Subcutaneous adipose tissue (tissue), 4 donors: Measurements from ENCODE around the gene DAPK1. TPM values are rescaled to one million over a fixed set of nuclear protein-coding genes. Genes with fewer than 3 reads are reported as not detected.

Experiments used
- total RNA-seq, 4 donors: library from RNA; depleted of rRNA; stranded (reverse); fragments of >200 nt; gene quantifications; one replicate each; pipeline ENCODE4 v1.1.0, GENCODE V29; 2016
- TF ChIP-seq, protein P1 (sequence below): fragments of 450-650 bp; IDR thresholded peaks from one replicate; pipeline ENCODE4 v1.5.1; 2016; ENCODE audit warnings: low read depth, mild to moderate bottlenecking, control low read depth, antibody characterized with exemption, moderate library complexity

The DAPK1 gene
- total RNA-seq, 4 donors from 2014 or later, result 29.5 to 63.2 (median 43.4) TPM

DNA sequence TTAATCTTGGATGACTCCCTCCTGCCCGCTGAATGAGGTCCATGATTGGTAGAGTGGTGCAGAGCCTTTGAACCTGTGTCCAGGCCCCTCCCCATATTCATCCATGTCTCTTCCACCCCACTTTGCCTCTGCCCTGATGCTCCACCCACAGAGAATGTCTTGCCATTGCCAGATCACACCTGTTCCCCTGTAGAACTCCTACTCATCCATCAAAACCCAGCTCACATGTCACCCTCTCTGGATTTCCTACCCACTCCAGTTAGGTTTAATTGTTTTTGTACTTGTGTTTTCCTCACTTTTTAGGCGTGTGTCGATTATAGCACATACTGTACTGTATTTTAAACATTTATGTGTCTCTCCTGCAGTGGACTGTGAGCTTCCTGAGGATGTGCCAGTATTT lies 121.3 kb downstream of the DAPK1 start:
- TF ChIP-seq, protein P1, sequence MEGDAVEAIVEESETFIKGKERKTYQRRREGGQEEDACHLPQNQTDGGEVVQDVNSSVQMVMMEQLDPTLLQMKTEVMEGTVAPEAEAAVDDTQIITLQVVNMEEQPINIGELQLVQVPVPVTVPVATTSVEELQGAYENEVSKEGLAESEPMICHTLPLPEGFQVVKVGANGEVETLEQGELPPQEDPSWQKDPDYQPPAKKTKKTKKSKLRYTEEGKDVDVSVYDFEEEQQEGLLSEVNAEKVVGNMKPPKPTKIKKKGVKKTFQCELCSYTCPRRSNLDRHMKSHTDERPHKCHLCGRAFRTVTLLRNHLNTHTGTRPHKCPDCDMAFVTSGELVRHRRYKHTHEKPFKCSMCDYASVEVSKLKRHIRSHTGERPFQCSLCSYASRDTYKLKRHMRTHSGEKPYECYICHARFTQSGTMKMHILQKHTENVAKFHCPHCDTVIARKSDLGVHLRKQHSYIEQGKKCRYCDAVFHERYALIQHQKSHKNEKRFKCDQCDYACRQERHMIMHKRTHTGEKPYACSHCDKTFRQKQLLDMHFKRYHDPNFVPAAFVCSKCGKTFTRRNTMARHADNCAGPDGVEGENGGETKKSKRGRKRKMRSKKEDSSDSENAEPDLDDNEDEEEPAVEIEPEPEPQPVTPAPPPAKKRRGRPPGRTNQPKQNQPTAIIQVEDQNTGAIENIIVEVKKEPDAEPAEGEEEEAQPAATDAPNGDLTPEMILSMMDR, result no peak

DNA sequence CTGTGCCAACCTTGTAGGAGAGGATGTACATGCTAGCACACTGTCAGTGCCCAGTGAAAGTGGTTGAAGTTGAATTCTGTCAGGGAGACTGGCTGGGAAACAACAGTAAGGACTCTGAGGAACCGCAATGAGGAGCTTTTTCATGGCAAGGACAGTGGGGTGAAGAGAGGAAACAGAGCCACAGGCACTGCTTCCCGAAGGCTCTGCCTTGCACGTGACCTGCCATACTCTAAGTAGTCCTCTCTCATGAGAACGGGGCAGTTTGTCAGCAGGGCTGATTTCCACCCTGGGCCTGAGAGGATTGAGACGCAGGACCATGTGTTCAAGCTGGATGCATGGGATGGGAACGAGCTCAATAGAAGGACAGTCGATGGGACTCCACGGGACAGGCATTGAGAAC lies 121.7 kb downstream of the DAPK1 start:
- TF ChIP-seq, protein P1, result no peak

DNA sequence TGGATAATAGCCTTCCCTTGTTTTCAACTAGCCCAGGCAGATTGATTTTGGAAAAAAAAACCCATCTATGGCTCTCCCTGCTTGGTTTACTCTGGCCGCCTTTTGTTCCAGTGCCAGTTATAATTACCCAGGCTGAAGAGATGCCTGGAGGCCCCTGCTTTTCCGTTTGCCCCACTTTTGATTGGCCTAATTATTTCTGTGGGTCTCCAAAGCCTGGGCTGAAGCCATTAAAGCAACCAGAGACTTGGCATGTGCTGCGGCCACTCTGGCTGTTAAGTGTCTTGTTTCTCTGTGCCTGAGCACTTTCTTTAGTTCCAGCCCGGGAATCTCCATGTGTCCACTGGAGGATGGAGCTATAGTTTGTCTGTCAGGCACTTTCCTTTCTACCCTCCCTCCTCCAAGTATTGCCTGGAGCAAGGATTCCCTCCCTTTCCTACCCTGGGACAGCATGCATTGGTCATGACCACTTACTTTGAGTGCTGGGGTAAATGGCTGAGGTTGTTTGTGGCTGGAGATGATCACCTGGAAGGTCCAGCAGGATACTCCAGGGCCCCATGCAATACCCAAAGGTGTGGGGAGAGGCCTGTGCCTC lies 123.2 kb downstream of the DAPK1 start:
- TF ChIP-seq, protein P1, result no peak

DNA sequence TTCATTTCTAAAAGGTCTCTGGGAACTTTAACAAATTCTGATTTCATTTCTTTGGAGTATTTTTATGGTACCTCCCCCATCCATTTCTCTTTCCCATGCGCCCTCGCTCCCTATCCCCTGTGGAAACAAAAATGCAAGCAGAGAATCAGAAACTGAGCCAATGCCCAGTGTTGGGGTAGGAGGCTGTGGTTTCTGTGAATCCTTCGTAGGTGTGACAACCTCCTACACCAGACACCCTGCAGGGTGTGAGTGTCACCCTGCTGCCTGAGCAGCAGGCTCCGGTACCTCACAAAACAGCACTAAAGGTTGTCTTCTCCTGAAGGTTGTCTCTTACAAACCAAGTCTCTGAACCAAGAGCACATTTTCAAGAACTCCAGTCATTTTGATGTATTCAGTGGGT lies 124.4 kb downstream of the DAPK1 start:
- TF ChIP-seq, protein P1, result no peak

DNA sequence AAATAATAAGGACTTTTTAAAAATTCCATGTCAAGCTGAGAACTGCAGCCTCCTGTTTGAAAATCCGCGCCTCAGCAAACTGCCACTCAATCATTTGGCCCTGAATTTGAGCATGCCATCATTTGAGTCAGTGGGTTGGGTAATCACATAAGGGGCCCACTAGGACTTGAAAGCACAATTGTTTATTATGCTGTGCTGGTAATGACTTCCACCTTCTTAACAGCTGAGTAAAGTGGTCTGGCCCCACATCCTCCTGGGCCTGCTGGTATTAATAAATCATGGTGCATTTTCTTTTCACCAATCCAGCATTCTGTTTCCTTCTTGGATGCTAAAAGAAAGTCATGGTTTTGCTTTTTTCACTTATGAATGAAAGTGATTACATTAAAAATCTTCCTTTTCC lies 125.3 kb downstream of the DAPK1 start:
- TF ChIP-seq, protein P1, result no peak

DNA sequence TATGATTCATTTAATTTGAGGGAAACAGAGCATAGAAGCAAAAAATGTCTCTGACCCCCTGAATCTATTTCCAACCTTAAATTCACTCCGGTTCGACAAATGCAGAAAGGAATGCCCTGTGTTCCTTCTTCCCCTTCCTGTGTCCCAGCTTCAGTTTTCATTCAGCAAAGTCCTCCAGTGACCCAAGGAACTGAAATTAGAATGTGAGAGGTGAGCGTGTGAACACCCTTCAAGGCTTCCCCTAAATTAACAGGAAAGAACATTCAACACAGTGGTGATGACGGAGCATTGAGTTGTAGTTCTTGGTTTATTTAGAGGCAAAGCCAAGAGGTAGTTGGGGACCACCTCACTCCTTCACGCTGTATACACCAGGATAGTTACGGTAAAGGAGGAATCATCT lies 130.7 kb downstream of the DAPK1 start:
- TF ChIP-seq, protein P1, result no peak

DNA sequence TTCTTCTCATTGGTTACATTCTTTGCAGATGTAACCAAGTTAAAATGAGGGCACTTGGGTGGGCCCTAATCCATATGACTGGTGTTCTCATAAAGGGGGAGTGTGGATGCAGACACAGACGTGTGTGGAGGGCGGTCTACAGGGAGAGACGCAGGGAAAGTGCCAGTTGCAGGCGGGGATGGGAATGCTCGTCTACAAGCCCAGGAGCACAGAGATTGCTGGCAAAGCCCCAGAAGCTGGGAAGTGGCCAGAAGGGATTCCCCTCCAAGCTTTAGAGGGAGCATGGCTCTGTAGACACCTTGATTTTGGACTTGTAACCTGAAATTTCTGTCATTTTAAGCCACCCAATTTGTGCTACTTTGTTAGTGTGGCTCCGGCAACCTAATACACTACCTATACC lies 131.4 kb downstream of the DAPK1 start:
- TF ChIP-seq, protein P1, result no peak
